Stimulated activated memory B cell treated with anti-CD40 and anti-IgM and Interleukin-4, amounts not matched to agents 10 μg/mL and 1 μg/mL and 100 μg/mL, for 72 hours (primary cell): ENCODE results near the gene DQX1.
"Not testable (repeated sequence)": the region's sequence is repeated elsewhere in the genome, so short reads cannot be mapped to it uniquely, and the experiment has no call there.

ENCODE experiments used
- ATAC-seq: fragments of 150-1000 bp; cut with Tn5 transposase; 2 replicates; pipeline ENCODE4 v1.10.0; 2021
- H3K27ac Mint-ChIP-seq: one replicate; pipeline ENCODE4 v1.8.0; 2022; ENCODE audit warnings: mild to moderate bottlenecking, mixed read lengths
- H3K27me3 Mint-ChIP-seq: one replicate; pipeline ENCODE4 v1.8.0; 2022; ENCODE audit warnings: mixed read lengths
- H3K36me3 Mint-ChIP-seq: one replicate; pipeline ENCODE4 v1.8.0; 2022; ENCODE audit warnings: mixed read lengths
- H3K4me1 Mint-ChIP-seq: one replicate; pipeline ENCODE4 v1.8.0; 2022; ENCODE audit warnings: mixed read lengths
- H3K4me3 Mint-ChIP-seq: one replicate; pipeline ENCODE4 v1.8.0; 2022; ENCODE audit warnings: mild to moderate bottlenecking, moderate library complexity, mixed read lengths
- H3K9me3 Mint-ChIP-seq: one replicate; pipeline ENCODE4 v1.8.0; 2022; ENCODE audit warnings: mixed read lengths

The DQX1 gene

DNA sequence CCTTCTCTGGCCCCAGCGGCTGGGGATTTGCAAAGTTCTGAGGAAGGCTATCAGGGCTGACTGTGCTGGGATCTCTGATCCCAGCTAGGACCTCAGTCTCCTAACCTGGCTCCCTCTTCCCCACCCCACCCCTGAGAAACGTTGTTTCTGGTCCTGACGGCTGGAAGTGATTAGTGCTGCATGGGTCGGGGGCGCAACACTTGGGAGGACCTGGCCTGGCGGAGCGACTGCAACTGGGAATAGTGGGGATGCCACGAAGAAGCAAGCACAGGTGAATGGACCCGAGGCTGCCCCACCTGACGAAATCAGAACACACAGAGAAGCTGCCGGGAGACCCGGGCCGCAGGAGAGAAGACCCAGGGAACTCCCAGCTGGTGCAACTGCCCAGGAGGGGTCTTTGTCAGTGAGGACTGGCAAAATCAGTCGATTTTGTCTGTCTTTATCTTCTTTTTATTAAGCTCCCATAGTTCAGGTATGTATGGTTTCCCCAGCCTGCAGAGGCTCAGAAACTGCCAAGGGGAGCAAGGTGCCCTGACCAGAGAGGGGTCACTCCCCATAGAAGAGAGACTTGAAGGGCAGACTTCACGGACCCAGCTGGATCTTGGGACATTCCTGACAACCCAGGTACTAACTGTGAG lies 26.0 kb downstream of the DQX1 start:
- Mint-ChIP-seq H3K4me3 (no peak overlapping the region), H3K27me3 (peaks cover 62% of the 10 kb centered on the region), H3K9me3 (no peaks in the 10 kb centered on the region), H3K27ac (no peak overlapping the region), H3K4me1 (peaks cover 62% of the 10 kb centered on the region), H3K36me3 (peaks cover 10% of the 10 kb centered on the region)
- no peak for ATAC-seq

DNA sequence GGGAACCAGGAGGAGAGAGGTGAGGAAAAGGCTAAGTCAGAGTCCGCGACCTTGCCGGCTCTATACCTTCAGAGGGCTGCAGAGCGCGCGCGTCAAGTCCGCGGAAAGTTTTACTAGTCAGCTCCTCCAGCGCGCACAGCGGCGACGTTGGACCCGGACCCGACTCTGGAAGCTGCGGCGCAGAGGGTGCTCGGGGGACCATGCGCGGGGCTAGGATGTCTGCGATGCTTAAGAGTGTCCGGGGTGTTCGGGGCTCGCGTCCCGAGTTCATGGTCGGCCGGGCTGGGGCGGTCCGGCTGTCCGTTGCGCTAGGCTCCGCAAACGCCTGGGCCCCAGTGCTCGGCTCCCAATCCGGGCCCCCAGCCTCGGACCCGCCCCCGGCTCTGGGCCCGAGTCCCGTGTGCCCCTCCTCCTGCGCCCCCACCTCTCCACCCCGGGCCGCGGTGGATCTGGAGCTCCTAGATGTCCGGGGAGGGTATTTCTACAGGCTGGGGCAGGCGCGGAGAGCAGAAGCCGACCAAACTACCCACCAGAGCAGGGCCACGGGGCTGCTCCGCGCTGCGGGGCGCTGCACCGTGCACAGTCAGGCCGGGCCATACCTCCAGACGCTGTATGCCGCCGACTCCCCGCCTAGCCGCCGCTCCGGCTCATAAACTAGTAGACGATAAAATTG lies 26.6 kb downstream of the DQX1 start, which contains the start of gene LBX2:
Gene LBX2, minus strand, starts transcription at position 337 of the 673 bp plus-strand sequence. Its CDS starts 66 bp downstream, at position 271.
- H3K27ac Mint-ChIP-seq, result peak within 1 kb of the TSS; percentile 2
- H3K36me3 Mint-ChIP-seq, result peaks cover 4% of the 10 kb centered on the region
- H3K4me3 Mint-ChIP-seq, result peak within 1 kb of the TSS; percentile 74
- ATAC-seq, result no peak
- H3K27me3 Mint-ChIP-seq, result peaks cover 56% of the 10 kb centered on the region
- peaks cover 56% of the 10 kb centered on the region for H3K4me1 Mint-ChIP-seq
- no peaks in the 10 kb centered on the region for H3K9me3 Mint-ChIP-seq

DNA sequence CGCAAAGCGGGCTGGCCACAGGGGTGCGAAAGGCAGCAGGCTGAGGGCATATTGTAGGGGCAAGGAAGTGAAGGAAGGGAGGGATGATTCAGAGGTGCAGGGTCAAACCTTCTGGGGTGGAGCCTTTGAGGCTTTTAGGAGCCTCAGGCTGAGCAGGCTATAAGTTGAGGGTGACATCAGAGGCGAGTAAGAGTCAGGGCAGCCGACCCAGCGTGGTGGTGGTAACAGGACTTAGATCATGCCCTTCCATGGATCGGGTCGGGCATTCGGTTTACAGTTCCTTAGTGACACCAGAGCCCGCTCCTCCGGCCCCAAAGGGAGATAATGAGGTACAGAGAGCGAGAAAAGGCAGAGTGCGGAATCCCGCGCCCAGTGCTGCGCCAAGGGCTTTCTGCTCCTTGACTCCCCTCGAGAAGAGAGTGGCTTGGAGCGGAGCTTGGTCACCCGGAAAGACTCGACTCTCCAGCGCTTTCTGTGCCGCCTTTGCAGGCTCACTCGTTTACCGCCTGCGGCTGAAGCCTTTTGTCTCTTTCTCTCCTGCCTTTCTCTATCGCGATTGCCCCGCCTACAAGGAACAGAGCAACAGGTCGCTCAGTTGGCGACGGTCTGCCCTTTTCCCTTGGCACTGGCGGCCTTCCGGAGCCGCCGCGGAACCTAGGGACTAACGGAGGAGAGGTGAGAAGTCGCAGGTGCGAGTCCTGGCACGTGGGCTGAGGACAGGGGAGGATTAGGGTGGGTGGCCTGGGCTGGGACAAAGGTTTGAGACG lies 27.3 kb downstream of the DQX1 start:
- H3K27me3 Mint-ChIP-seq, result peaks cover 50% of the 10 kb centered on the region

GRCh38 chr2:74497777-74498499 lies 28.1 kb downstream of the DQX1 start:
- Mint-ChIP-seq H3K27ac (peak overlapping the region; percentile 2), H3K4me1 (peaks cover 44% of the 10 kb centered on the region), H3K36me3 (peaks cover 15% of the 10 kb centered on the region), H3K27me3 (peaks cover 50% of the 10 kb centered on the region), H3K9me3 (no peaks in the 10 kb centered on the region), H3K4me3 (peak overlapping the region; percentile 74)
- ATAC-seq, result peak; percentile 37

More for the DNA sequence above, 27.3 kb downstream of the DQX1 start:
- peak; percentile 41 for ATAC-seq
- Mint-ChIP-seq H3K4me1 (peaks cover 49% of the 10 kb centered on the region), H3K36me3 (peaks cover 8% of the 10 kb centered on the region), H3K9me3 (no peaks in the 10 kb centered on the region), H3K27ac (peak overlapping the region; percentile 2), H3K4me3 (peak overlapping the region; percentile 74)

GRCh38 chr2:74496997-74497776 lies 28.8 kb downstream of the DQX1 start:
- Mint-ChIP-seq H3K9me3 (no peaks in the 10 kb centered on the region), H3K36me3 (peaks cover 23% of the 10 kb centered on the region), H3K27ac (peak overlapping the region; percentile 2), H3K4me1 (peaks cover 37% of the 10 kb centered on the region), H3K27me3 (peaks cover 48% of the 10 kb centered on the region), H3K4me3 (peak overlapping the region; percentile 74)
- no peak for ATAC-seq

DNA sequence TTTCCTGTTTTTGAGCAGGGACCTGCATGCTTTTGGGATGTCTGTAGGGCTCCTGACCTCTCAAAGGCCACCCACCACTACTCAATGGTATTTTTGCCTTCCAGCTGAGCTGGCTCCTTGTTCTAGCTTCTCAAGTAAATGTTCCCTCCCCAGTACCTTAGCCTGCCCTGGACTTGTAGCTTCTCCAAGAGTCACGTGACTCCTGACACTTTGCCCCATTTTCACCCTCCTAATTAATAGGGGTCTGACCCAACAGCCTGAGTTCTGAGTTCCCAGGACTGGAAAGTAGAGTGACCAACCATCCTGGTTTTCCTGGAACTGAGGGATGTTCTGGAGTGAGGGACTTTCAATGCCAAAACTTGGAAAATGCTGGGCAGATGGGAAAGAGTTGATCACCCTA lies 30.6 kb downstream of the DQX1 start:
- Mint-ChIP-seq H3K27me3 (peaks cover 32% of the 10 kb centered on the region), H3K27ac (no peak overlapping the region), H3K9me3 (no peaks in the 10 kb centered on the region), H3K4me3 (no peak overlapping the region), H3K36me3 (peaks cover 39% of the 10 kb centered on the region), H3K4me1 (peaks cover 28% of the 10 kb centered on the region)
- no peak for ATAC-seq

DNA sequence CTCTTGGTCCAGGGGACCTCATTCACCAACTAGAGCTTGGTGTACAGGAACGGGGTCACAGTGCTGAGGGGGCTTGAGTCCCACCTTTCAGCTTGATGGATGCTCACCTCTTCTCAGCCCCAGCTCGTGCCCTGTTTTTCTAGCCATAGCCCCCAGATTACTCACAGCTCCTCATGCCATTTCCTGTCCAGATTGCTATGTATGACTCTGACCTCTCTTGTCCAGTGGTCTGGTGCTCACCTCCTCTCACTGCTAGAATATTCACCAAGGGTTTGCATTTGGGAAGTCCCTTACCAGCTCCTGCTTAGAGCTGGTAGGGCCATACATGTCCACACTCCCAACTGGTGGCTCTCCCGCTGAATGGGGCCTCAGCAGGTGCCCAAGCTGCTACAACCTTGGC lies 32.5 kb downstream of the DQX1 start:
- H3K36me3 Mint-ChIP-seq, result peaks cover 53% of the 10 kb centered on the region
- no peak for ATAC-seq

DNA sequence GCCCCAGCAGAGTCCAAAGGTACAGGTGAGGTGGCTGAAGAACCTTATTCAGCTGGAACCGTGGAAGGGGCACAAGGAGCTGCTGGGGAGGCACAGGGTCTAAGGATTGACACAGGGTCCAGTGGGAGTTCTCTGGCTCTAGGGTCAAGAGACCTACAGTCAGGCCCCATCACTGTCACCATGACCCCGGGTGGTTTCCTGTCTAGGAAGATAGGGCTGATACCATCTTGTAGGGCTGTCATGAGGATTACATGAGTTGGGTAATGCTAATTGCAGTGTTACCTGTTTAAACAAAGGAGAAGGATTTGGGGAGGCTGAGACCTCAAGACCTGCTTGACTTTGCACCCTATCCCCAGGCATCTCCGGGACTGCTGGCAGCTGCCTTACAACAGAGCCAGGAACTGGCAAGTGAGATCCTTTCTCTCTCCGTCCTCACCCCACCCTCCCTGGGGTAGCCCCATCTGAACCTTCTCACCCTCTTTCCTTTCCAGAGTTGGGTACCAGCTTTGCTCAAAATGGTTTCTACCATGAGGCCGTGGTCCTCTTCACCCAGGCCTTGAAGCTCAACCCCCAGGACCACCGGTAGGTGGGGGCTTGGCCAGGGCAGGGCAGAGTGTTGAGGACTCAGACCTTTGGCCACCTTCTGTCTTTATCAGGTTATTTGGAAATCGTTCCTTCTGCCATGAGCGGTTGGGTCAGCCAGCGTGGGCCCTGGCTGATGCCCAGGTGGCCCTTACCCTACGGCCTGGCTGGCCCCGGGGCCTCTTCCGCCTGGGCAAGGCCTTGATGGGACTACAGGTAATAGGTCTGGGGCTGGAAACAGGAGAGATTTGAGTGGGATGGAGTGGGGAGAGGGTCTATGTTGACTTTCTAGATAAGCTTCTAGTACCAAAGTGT lies 34.1 kb downstream of the DQX1 start:
- no peak overlapping the region for H3K4me3 Mint-ChIP-seq
- H3K27me3 Mint-ChIP-seq, result no peaks in the 10 kb centered on the region
- ATAC-seq, result no peak
- H3K4me1 Mint-ChIP-seq, result no peaks in the 10 kb centered on the region
- H3K36me3 Mint-ChIP-seq, result peaks cover 55% of the 10 kb centered on the region
- no peaks in the 10 kb centered on the region for H3K9me3 Mint-ChIP-seq
- H3K27ac Mint-ChIP-seq, result no peak overlapping the region

More for the DNA sequence above, 32.5 kb downstream of the DQX1 start:
- Mint-ChIP-seq H3K27me3 (peaks cover 13% of the 10 kb centered on the region), H3K4me1 (peaks cover 12% of the 10 kb centered on the region), H3K9me3 (no peaks in the 10 kb centered on the region), H3K27ac (no peak overlapping the region), H3K4me3 (no peak overlapping the region)

DNA sequence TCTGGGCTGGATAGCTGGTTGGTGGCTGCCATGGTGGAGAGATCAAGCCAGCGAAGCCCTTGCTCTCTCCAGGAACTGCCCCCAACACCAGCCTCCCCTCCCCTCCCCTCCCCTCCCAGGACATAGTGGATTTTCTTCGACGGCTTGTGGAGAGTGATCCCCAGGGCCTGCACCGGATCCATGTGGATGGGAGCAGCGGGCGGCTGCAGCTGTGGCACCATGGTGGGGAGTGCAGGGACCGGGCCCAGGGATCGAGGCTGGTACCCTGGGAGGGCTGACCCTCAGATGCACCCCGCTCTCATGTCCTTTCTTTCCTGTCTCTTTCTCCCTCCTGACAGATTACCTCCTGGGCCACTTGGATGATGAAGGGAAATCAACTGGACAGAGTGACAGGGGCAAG lies 36.1 kb downstream of the DQX1 start:
- peaks cover 65% of the 10 kb centered on the region for H3K36me3 Mint-ChIP-seq
- no peaks in the 10 kb centered on the region for H3K4me1 Mint-ChIP-seq
- no peak overlapping the region for H3K4me3 Mint-ChIP-seq

DNA sequence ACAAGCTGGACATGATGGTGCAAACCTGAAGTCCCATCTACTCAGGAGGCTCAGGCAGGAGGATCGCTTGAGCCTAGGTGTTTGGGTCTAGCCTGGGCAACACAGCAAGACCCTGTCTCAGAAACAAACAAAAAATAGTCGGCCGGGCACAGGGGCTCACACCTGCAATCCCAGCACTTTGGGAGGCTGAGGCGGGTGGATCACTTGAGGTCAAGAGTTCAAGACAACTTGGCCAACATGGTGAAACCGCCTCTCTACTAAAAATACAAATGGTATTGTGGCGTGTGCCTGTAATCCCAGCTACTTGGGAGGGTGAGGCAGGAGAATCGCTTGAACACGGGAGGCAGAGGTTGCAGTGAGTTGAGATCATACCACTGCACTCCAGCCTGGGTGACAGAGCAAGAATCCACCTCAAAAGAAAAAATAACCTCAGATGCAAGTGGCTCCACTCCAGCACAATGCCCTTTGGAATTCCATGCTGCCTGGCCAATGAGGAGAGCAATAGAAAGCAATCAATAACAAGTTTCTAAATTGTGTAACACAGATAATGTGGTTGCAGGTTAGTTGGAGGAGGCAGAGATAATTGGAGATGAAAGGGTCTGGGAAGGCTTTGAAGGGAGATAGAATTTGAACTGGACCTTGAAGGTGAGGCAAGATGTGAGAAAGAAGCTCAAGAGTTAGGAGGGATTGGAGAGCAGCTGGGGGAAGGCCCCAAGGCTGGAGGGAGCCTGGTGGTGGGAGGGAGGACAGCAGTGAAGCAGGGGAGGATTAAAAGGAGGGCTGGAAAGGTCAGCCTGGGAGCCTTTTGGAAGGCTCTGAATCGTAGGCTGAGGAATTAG lies 37.2 kb downstream of the DQX1 start:
- no peak overlapping the region for H3K4me3 Mint-ChIP-seq
- H3K36me3 Mint-ChIP-seq, result peaks cover 59% of the 10 kb centered on the region
- H3K27ac Mint-ChIP-seq, result no peak overlapping the region
- no peaks in the 10 kb centered on the region for H3K27me3 Mint-ChIP-seq
- H3K4me1 Mint-ChIP-seq, result peaks cover under 1% of the 10 kb centered on the region
- ATAC-seq, result no peak
- no peaks in the 10 kb centered on the region for H3K9me3 Mint-ChIP-seq

More for the DNA sequence above, 36.1 kb downstream of the DQX1 start:
- Mint-ChIP-seq H3K9me3 (no peaks in the 10 kb centered on the region), H3K27me3 (no peaks in the 10 kb centered on the region), H3K27ac (no peak overlapping the region)
- ATAC-seq, result no peak

GRCh38 chr2:74486141-74486540 lies 39.9 kb downstream of the DQX1 start:
- Mint-ChIP-seq H3K27ac (no peak overlapping the region), H3K4me1 (peaks cover 19% of the 10 kb centered on the region), H3K36me3 (peaks cover 35% of the 10 kb centered on the region), H3K4me3 (no peak overlapping the region), H3K9me3 (no peaks in the 10 kb centered on the region), H3K27me3 (no peaks in the 10 kb centered on the region)
- ATAC-seq, result no peak

DNA sequence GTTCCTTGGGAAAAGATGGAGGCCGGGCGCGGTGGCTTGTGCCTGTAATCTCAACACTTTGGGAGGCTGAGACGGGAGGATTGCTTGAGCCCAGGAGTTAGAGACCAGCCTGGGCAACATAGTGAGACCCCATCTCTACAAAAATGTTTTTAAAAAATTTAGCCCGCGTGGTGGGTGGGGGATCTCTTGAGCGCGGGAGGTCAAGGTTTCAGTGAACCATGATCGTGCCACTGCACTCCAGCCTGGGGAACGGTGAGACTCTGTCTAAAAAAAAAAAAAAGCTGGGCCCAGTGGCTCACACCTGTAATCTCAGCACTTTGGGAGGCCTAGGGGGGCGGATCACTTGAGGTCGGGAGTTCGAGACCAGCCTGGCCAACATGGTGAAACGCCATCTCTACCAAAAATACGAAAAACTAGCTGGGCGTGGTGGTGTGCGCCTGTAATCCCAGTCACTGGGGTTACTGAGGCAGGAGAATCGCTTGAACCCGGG lies 42.3 kb downstream of the DQX1 start:
- peaks cover 35% of the 10 kb centered on the region for H3K4me1 Mint-ChIP-seq

More for the DNA sequence above, 42.3 kb downstream of the DQX1 start:
- Mint-ChIP-seq H3K4me3 (peak overlapping the region; percentile 100), H3K36me3 (peaks cover 32% of the 10 kb centered on the region), H3K27ac (peak overlapping the region; percentile 97)
- not testable (repeated sequence) for H3K27me3 Mint-ChIP-seq, ATAC-seq, H3K9me3 Mint-ChIP-seq
